Activated CD4-positive, alpha-beta T cell treated with anti-CD3 and anti-CD28 coated beads, Interleukin-2, amount 50 U/mL, for 24 hours (primary cell): Measurements from ENCODE around the gene PAX1.

Experiments used
- DNase-seq, 2 donors: peaks; one replicate each; pipeline ENCODE4 v3.0.0-alpha.2; 2020; ENCODE audit warnings: low read depth in 1 of 2, low spot score in 1 of 2

PAX1 gene

DNA sequence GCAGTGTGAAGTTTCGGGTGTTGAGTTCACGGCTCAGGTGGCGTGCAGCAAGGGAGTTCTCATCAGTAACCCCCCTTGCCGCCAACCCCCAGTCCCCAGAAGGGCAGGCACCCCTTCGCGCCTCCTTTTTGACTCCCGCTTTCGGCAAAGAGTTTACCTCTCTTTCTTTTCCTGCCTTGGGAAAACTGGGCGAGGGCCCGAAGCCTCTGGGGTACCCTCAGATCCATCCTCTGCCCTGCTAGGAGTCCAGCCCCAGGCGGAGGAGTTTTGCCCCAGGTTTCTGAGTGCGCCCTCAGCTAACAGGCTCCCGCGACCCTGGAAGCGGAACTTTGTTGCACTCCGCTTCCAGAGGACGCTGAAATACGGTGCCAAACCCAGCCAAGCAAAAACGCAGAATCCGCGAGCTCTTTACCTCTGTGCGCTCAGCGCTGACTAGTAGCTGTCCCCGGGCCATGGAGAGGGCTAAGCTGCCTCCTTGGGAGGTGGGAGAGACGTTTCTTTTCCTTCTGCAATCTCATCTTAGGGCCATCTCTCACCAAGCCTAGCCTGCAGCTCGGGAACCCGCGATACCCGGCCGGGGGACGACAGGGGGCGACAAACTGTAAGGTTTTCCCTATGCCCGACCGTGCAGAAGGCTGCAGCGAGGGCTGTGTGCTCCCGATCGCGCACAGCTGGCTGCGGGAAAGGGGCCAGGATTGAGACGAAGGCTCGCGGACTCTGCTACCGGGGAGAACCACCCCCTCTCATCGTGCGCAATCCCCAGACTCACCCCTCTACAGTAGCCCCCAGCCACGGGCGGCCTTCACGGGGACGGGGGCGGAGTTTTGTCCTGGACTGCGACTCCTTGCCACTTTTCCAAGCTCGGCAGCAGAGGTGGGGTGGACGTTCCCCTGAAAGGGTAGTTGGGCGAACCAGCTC lies 2.7 kb upstream of the PAX1 start:
- peak in 1 of 2 donors; percentile 6 for DNase-seq

DNA sequence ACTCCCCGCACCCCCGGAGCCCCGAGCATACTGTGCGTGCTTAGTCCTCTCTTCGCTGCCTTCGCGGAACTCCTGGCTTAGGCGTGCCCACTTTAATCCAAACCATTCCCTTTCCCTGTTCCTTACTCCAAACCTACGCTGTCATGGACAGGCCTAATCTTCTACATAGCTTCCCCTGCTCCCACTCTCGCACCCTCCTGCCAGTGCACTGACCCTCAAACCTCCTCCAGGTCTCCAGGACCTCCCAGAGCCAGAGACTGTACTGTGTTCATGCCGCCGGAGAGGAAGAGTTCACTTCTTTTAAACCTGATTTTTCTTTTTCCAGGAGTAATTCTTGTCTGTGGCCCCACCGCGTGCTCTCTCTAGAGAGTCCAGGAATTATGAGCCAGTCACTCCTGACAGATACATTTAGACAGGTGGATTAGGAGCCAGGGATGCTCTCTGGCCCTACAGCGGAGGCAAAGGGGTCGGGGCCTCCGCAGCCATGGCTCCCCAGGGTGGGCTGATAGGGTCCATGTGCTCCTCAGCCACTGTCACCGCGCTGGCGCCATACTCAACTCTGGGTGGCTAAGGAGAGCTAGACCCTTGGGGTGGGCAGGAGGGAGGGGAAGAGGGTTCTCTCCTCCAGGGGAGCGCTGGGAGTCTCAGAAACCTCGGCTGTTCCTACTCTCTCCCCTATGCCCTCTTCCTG lies 1.6 kb upstream of the PAX1 start:
- no peak for DNase-seq

DNA sequence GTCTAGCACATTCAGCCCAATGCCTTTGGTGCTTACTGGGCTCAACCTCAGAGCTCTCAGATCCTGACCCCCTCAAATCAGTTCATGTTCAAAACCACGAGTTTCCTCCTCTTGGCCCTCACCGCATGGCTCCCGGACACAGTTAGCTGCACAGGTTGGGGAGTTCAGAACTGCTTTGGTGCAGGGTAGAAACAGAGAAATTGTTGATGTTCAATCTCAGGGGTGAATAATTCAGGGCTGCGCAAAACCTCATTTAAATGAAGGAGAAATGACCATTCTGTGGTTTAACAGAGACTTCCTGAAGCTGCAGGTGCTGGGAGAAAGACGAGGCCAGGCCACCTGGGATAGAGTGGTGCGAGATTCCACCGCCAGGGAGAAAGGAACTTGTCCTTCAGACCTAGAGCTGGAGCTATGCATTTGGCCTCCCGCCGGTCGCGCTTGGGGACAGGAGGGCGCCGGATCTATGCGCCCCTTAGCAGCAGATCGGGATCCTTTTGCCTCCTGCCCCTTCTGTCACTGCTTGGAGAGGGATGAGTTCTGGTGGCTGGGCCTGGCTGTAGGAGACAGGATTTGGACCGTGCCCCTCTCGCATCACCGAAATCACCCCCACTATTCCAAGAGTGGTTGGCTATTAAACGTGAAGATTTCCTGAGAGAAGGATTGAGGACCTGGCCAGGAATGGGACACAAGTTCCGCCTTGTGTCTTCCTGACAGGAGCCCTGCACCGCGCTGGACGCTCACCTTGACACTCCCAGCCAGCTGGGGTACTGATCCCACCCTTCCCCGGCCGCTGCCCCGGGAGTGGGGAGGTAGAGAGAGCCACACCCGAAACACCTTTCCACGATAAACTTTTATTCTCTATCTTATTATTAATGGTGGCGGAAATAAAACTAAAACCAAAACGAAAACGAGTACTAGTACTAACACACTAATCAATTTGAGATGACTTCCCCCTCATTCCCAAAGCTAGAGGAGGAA lies 767 bp upstream of the PAX1 start:
- no peak for DNase-seq

DNA sequence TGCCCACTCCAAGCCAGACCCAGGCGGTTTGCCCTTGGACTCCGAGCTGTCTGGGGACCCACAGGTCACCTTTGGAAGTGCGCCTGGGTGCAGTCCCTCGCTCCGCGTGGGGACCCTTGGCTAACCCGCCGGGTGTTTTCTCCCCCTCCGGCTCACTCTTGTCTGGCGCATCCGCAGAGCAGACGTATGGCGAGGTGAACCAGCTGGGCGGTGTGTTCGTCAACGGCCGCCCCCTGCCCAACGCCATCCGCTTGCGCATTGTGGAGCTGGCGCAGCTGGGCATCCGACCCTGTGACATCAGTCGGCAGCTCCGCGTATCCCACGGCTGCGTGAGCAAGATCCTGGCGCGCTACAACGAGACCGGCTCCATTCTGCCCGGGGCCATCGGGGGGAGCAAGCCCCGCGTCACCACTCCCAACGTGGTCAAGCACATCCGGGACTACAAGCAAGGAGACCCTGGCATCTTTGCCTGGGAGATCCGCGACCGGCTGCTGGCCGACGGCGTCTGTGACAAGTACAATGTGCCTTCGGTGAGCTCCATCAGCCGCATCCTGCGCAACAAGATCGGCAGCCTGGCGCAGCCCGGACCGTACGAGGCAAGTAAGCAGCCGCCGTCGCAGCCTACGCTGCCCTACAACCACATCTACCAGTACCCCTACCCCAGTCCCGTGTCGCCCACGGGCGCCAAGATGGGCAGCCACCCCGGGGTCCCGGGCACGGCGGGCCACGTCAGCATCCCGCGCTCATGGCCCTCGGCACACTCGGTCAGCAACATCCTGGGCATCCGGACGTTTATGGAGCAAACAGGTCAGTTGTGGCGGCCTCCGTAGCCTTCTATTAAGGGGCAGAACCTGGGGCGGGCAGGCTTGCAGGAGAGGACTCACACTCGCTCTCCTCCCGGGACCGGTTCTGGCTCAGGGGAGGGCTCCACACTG lies 1.1 kb downstream of the PAX1 start:
- DNase-seq = no peak

DNA sequence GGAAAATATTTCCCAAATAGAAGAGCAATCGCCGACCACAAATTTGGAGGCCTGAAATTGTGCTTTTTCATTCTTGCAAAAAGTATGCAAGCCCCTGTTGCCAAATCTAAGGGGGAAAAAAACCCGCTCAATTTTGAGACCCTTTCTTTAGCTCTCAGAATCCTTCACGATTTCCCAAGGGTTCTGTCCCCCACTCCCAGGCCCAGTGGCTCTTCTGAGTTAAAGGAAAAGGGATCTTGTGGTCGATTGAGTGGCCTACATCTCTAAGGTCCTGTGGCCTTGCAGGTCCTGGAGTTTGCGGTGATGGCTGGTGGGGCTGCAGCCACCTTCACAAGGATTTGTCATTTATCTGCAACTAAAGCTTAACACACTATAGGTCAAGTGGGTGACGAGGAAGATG lies 1.8 kb downstream of the PAX1 start:
- DNase-seq = no peak

DNA sequence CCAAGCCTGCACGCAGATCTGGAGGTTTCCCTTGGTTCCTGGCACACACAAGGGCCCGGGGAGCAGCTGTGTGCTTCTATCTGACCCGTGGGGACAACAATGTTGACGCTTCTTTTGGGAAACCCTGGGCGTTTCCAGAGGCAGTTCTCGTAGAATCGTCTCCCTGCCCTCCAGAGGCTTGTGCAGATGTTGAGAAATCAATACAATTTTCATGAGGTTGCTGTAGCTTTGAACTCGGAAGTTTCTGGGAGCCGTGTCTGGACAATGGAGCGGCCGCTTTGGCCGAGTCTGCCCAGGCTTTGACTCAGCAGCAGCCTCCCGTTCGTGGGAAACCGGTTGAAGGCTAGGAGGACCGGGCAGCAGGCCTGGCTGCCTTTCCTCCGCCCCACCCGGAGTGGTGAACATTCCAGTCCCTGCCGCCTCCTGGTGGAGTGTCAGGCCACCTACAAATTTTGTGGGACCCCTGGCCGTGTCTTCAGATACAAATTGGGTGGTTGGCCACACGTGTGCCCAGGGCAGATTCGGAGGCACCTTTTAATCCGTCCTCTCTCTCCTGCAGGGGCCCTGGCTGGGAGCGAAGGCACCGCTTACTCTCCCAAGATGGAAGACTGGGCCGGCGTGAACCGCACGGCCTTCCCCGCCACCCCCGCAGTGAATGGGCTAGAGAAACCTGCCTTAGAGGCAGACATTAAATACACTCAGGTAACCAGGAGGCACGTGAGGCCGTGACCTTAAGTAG lies 2.7 kb downstream of the PAX1 start:
- DNase-seq = no peak

DNA sequence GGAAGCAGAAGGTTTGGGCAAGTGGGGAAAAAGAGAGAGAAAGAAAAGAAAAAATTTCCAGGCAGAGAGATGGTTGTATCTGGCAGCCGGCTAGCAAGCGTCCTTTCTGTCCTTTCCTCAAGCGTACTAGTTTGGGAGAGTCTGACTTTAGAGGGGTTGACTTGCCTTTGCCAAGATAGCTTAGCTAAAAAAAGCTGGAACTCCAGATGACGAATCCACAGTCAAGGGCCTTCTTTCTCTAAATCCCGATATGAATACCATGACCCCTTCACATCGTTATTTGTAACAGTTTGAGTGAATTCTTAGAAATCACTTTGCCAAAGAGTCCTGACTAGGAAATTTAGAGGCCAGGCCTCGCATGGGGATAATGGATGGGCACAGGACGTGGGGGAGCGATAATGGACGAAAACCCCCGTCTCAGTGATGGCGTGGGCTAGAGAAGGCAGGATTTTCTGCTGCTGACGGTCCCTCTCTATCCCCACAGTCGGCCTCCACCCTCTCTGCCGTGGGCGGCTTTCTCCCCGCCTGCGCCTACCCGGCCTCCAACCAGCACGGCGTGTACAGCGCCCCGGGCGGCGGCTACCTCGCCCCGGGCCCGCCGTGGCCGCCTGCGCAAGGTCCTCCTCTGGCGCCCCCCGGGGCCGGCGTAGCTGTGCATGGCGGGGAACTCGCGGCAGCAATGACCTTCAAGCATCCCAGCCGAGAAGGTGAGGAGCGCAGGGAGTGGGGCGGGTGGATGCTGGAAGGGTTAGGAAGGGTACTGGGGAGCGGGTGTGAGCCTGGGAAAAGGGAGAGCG lies 3.5 kb downstream of the PAX1 start:
- no peak for DNase-seq

DNA sequence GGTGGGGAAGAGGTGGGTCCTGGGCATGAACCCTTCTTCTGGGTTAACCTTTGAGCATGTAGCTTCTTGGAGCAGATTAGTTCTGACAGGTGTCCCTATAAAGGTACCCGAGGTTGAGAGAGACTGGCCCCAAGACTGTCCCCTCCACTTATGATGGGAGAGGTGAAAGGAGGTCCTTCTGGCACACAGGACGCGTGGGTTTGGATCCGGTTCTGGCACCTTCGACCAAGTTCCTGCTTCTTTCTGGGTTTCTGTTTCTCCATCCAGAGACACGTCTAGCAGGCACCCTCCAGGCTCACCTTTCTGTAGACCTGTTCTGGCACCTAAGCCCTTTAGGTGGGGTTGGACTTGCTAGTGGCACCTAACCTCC lies 4.1 kb downstream of the PAX1 start:
- no peak for DNase-seq

DNA sequence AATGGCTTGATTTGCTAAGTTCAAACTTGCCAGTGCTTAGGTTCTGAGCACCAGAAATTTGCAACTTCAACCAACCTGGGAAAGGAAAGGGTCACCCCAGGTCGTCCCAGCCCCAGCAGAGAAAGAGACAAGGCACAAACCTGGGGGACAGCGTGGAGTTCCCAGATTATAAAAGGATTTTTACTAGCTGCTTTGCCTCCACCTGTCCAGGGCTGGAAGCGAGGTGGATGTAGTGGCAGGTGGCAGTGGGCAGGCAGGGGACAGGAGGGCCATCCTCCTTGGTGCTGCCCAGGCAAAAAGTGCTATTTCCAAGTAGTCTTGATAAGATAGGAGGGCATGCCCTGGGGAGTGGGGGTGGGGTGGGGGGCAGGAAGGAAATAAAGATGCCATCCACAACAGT lies 4.9 kb downstream of the PAX1 start:
- no peak for DNase-seq

DNA sequence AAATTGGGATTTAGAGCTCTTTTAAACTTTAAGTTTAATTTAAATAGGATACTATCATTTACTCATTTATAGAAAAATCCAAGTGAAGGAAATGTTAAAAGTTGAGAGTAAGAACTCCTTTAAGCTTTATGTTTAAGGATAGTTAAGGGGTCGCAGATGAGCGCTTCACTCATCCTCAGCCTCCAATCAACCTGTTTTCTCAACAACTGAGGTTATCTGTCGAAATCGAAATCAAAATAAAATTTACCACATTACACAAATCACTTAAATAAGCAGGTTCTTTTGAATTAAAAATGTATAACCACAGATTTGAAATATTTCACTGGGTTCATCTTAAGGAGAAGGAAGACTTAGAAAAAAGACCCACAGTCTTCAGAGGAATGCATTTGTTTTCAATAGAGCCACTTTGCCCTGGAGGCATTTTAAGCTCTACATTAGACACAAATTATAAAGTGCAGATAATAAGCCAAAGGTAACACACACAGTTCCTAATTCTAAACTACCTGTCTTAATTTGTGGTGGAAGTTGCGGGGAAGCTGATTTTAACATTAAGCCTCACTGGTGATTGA lies 5.5 kb downstream of the PAX1 start:
- DNase-seq = no peak

DNA sequence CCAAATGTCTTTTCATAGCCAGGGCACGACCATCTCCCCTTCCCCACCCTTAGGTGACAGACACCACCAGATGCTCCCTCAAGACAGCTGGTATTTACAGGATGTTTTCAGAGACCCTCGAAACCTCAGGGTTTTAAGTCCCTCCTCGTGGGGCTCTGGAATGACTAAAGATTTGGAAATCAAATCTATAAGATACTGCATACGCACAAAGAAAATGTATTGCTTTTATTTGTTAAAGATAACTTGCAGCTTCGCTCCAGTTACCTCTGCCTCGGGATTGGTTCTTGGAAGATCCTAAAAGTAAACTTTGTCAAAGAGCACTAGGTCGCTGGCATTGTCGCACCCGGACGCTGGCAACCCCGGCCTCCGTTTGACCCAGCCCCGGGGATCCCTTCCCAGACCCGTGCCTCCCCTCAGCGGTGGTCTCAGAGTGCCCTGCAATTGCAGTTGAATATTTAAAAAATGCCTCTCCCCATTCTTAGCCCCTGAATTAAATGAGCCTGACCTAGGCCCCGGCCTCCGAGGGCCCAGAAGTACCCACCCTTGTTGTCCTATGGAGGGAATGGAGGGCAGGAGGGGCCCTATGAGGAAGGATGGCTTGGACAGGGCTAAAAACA lies 7.1 kb downstream of the PAX1 start:
- DNase-seq = no peak

DNA sequence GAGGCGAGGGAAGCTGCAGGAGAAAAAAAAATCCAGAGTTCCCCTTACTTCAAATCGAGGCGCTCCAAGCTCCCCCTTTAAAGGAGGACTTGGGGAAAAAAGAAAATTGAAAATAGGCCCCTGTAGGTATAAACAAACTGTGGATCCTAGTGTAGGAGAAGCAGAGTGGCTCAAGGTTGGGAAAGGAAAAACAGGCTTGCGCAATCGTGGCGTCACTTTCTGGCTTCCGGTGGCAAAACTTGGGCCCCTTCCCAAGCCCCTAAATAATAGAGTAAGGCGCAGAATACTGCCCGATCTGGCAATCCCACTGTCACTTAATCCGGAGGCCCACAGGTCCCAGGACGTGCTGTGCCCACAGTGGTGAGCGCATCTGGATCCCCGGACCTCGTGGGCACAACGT lies 8.0 kb downstream of the PAX1 start:
- DNase-seq = no peak

DNA sequence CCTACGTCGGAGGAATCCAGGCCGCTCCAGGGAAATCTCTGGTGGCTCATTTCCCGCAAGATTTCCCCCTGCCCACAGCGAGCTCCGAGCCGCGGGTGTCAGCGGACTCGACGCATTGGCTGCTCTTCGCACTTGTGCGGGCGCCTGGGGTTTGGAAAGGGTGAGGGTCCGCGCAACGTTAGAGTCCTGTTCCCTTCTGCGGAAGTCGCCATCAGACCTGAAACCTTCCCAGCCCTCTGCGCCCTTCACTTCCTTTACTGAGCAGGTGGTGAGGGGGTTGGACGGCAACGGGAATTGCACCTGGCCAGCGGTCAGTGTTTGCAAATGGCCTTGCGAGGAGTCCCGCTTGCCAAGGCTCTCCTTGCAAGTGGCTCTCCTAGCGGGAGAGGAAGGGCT lies 8.4 kb downstream of the PAX1 start:
- DNase-seq = no peak

DNA sequence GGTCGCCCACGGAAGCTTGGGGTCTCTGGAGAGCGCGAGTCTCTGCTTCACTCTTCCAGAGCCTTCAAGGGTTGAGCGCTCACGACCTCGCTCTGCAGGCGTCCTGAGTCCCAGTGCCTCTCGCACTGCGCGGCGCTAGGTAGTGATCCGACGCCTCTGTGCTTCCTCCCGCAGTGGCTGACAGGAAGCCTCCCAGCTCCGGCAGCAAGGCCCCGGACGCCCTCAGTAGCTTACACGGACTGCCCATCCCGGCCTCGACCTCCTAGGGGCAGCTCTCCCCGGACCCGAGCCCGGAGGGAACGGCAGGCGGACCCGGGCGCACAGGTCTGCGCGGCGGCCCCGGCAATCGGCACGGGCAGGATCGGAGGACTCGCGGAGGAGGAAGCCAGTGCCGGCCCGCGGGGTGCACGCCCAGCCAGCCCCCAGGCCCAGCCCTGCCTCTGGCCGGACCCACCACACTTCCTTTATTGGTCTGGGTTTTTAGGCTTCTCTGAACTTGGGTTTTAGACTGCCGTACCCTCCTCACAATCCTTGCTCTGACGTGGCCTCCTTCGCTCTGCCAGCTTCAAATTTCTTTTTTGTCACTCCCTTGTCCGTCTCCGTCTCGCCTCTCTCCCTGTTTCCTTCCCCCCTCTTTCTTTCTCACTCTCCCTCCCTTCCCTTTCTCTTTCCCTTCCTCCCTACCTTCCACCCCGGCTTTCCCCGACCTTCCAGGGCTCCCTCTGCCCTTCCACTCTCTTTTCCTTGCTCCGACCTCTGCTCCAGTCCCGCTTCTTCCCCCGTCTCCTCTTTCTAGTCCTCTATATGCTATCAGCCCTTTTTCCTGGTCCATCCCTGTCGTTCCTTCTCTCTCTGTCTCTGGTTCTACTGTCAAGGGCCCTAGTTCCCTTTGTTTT lies 9.1 kb downstream of the PAX1 start:
- no peak for DNase-seq

DNA sequence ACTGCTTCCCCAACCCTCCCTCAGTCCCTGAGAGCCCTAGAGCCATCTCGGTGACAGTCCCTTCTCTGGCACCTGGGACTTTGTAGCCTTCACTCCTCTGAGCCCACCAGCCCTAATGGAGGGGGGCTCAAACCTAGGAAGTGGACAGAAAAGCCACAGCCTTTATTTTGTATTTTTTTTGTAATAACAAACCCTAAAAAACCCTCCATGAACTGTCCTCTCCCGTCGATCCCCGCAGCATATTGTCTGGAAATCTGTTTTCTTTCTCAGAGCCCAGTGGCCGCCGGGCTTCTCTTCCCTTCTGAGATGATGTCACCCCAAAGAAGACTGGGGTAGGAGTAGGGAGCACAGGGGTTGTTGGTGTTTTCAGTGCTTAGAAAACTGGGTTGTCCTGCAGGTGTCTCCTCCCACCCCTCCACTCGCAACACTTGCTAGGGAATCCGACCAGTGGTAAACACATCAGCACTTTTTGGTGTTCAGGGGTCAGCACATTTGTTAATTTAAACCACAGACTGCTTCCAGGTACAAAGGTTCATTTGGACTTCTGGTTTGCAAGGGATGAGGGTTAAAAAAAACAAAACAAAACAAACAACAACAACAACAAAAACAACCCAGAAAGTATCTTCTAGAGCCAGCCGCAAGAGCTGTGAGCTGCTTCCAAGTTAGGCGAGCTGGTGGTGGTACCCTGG lies 9.9 kb downstream of the PAX1 start:
- DNase-seq = no peak

DNA sequence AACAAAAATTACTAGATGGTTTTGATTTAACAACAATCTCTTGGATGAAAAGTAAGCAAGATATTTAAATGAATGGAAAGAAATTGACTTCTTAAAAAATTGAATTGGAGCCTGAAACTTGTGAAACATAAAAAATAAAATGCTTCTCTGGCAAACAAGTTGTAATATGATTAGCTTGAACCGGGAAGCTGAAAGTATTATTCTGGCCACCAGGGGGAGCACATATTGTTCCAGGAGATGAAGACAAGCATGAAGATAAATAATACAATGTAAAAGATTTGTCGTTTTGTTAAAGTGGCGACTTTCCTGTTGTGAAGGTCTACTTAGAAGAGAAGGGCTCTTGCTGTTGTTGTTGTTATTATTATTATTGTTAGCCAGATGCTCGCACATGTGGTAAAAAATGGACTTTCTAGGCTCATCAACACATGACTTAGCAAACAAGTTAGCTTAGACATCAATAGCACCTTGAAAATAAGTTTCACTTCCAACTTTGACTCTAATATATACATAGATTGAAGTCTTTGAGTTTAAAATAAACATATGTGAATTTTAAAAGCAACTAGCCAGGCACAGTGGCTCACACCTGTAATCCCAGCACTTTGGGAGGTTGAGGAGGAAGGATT lies 14.2 kb downstream of the PAX1 start:
- peak in 1 of 2 donors; percentile 8 for DNase-seq
